Neural cell (in vitro differentiated cells): Measurements from ENCODE around the gene SOBP. TPM values are rescaled to one million over a fixed set of nuclear protein-coding genes. Genes with fewer than 3 reads are reported as not detected.

ENCODE experiments used
- H2AFZ ChIP-seq: fragments of 200-600, 300-800 bp; sonication (generic), shearing (Covaris generic); 2 replicates; pipeline ENCODE4 v1.6.0; 2014; ENCODE audit warnings: low read depth, mild to moderate bottlenecking, antibody characterized with exemption, low read length, moderate library complexity
- H3F3A ChIP-seq: fragments of 200-600 bp; shearing (Covaris generic); 2 replicates; pipeline ENCODE4 v1.6.1; 2016; ENCODE audit warnings: mild to moderate bottlenecking, moderate library complexity, mixed read lengths, antibody characterized with exemption, low read length; ENCODE audit not compliant: insufficient read depth, poor library complexity, severe bottlenecking
- H3K27ac ChIP-seq: fragments of 200-600, 300-800 bp; sonication (generic), shearing (Covaris generic); 2 replicates; pipeline ENCODE4 v1.5.1; 2014; ENCODE audit warnings: mild to moderate bottlenecking, low read length, moderate library complexity
- H3K27me3 ChIP-seq: fragments of 300-800, 200-600 bp; sonication (generic), shearing (Covaris generic); 2 replicates; pipeline ENCODE4 v1.6.0; 2014; ENCODE audit warnings: mild to moderate bottlenecking, low read depth, low read length, moderate library complexity; ENCODE audit not compliant: insufficient read depth
- H3K36me3 ChIP-seq: fragments of 300-800, 200-600 bp; sonication (generic), shearing (Covaris generic); 2 replicates; pipeline ENCODE4 v1.5.1; 2014; ENCODE audit warnings: mild to moderate bottlenecking, antibody characterized with exemption, low read length, moderate library complexity; ENCODE audit not compliant: insufficient read depth
- H3K4me2 ChIP-seq: fragments of 300-800, 200-600 bp; sonication (generic), shearing (Covaris generic); 2 replicates; pipeline ENCODE4 v1.6.0; 2014; ENCODE audit warnings: mild to moderate bottlenecking, low read length
- H3K4me3 ChIP-seq: fragments of 300-800, 200-600 bp; sonication (generic), shearing (Covaris generic); 2 replicates; pipeline ENCODE4 v1.5.1; 2014; ENCODE audit warnings: mild to moderate bottlenecking, low read length, moderate library complexity
- H3K79me2 ChIP-seq: fragments of 200-600 bp; shearing (Covaris generic); replicated peaks from 2 replicates; pipeline ENCODE4 v1.6.0; 2014; ENCODE audit warnings: mild to moderate bottlenecking, low read length, moderate library complexity; ENCODE audit not compliant: insufficient read depth
- H3K9ac ChIP-seq: fragments of 300-800, 200-600 bp; sonication (generic), shearing (Covaris generic); 2 replicates; pipeline ENCODE4 v1.6.1; 2016; ENCODE audit warnings: mild to moderate bottlenecking, low read length, mixed read lengths
- H3K9me2 ChIP-seq: fragments of 200-600 bp; shearing (Covaris generic); 2 replicates; pipeline ENCODE4 v1.6.1; 2016; ENCODE audit warnings: mild to moderate bottlenecking, low read length, mixed read lengths; ENCODE audit not compliant: insufficient read depth
- H3K9me3 ChIP-seq: fragments of 200-600, 300-800 bp; sonication (generic), shearing (Covaris generic); 2 replicates; pipeline ENCODE4 v1.6.1; 2016; ENCODE audit warnings: mild to moderate bottlenecking, mixed run types, low read length, moderate library complexity, mixed read lengths
- H4K20me1 ChIP-seq: fragments of 200-600 bp; shearing (Covaris generic); 2 replicates; pipeline ENCODE4 v1.6.1; 2016; ENCODE audit warnings: mild to moderate bottlenecking, mixed run types; ENCODE audit not compliant: insufficient read depth
- CTCF ChIP-seq: fragments of 450-650 bp; IDR thresholded peaks from 2 replicates; pipeline ENCODE4 v1.5.1; 2014; ENCODE audit warnings: antibody characterized with exemption, mild to moderate bottlenecking, moderate library complexity; ENCODE audit not compliant: poor library complexity, severe bottlenecking
- EZH2 ChIP-seq: fragments of 200-600, 300-800 bp; shearing (Covaris generic), sonication (generic); IDR thresholded peaks from 2 replicates; pipeline ENCODE4 v1.6.1; 2014; ENCODE audit warnings: antibody characterized with exemption, low read length, borderline replicate concordance, mild to moderate bottlenecking; ENCODE audit not compliant: insufficient read depth, poor library complexity, severe bottlenecking
- MXI1 ChIP-seq: fragments of 450-650 bp; conservative IDR thresholded peaks from 2 replicates; pipeline ENCODE4 v1.6.1; 2014; ENCODE audit warnings: antibody characterized with exemption, mild to moderate bottlenecking; ENCODE audit not compliant: poor library complexity, severe bottlenecking
- POLR2AphosphoS5 ChIP-seq: IDR thresholded peaks from 2 replicates; pipeline ENCODE4 v1.6.1; 2012
- REST ChIP-seq: IDR thresholded peaks from 2 replicates; pipeline ENCODE4 v1.6.1; 2012; ENCODE audit warnings: borderline replicate concordance
- polyA plus RNA-seq: library from polyadenylated mRNA; depleted of rRNA; stranded (reverse); fragments of >200 nt; gene quantifications from 2 replicates; pipeline ENCODE4 v1.2.3, GENCODE V29; 2014

SOBP gene
- polyA plus RNA-seq, 1 donor from 2014 or later = 16.4 TPM

- H3K9me3 ChIP-seq = no peaks in the 10 kb centered on the region
- peak overlapping the region; percentile 53 for H3K4me2 ChIP-seq
- no peak overlapping the region for H2AFZ ChIP-seq
- H3K27me3 ChIP-seq = no peaks in the 10 kb centered on the region
- peak overlapping the region; percentile 75 for H3K27ac ChIP-seq
- H3F3A ChIP-seq = no peaks in the 10 kb centered on the region
- H4K20me1 ChIP-seq = no peaks in the 10 kb centered on the region
- peaks cover 6% of the 10 kb centered on the region for H3K36me3 ChIP-seq
- H3K9me2 ChIP-seq = no peaks in the 10 kb centered on the region
- no peak for TF ChIP-seq MXI1
- TF ChIP-seq EZH2 = no peak
- peak; percentile 56 for TF ChIP-seq POLR2AphosphoS5
- TF ChIP-seq CTCF = no peak
- peaks cover 8% of the 10 kb centered on the region for H3K79me2 ChIP-seq
- peak overlapping the region; percentile 37 for H3K4me3 ChIP-seq
- peak overlapping the region; percentile 43 for H3K9ac ChIP-seq
Observed at GRCh38 chr6:107579456-107580056, 89.6 kb downstream of the SOBP start.

- H4K20me1 ChIP-seq = no peaks in the 10 kb centered on the region
- no peak overlapping the region for H2AFZ ChIP-seq
- no peak overlapping the region for H3K9ac ChIP-seq
- H3K4me3 ChIP-seq = no peak overlapping the region
- no peak overlapping the region for H3K27ac ChIP-seq
- H3K27me3 ChIP-seq = no peaks in the 10 kb centered on the region
- H3F3A ChIP-seq = no peaks in the 10 kb centered on the region
- TF ChIP-seq POLR2AphosphoS5 (no peak), REST (no peak), CTCF (no peak), EZH2 (no peak)
- H3K4me2 ChIP-seq = no peak overlapping the region
- H3K9me3 ChIP-seq = no peaks in the 10 kb centered on the region
- no peaks in the 10 kb centered on the region for H3K36me3 ChIP-seq
- H3K79me2 ChIP-seq = peaks cover 3% of the 10 kb centered on the region
- no peaks in the 10 kb centered on the region for H3K9me2 ChIP-seq
Observed at GRCh38 chr6:107582086-107582485, 92.2 kb downstream of the SOBP start.
